Endothelial cell of umbilical vein (primary cell): ENCODE data around the gene TCF7L2.

Experiments
- MYC ChIP-seq: IDR thresholded peaks from one replicate; pipeline ENCODE4 v1.6.1; 2011; ENCODE audit warnings: mild to moderate bottlenecking, low read depth, low read length
- POLR2A ChIP-seq: IDR thresholded peaks from 2 replicates; pipeline ENCODE4 v1.6.1; 2012; ENCODE audit warnings: low read depth, mild to moderate bottlenecking, control low read depth, low read length

GRCh38 chr10:113199459-113199858 lies 249.4 kb downstream of the TCF7L2 start:
- TF ChIP-seq POLR2A, result no peak
- no peak for TF ChIP-seq MYC
